Osteocyte (in vitro differentiated cells): ENCODE measurements around the gene KCNK4. TPM values are rescaled to one million over a fixed set of nuclear protein-coding genes. Genes with fewer than 3 reads are reported as not detected.

Experiments used
- DNase-seq: peaks from one replicate; pipeline ENCODE4 v3.0.0; 2021; ENCODE audit warnings: mixed read lengths; ENCODE audit not compliant: unreplicated experiment; ENCODE audit errors: extremely low spot score
- H3K27ac Mint-ChIP-seq: one replicate; pipeline ENCODE4 v1.8.0; 2021; ENCODE audit warnings: mild to moderate bottlenecking, mixed read lengths; ENCODE audit not compliant: unreplicated experiment
- H3K27me3 Mint-ChIP-seq: one replicate; pipeline ENCODE4 v1.8.0; 2021; ENCODE audit warnings: mixed read lengths; ENCODE audit not compliant: unreplicated experiment
- H3K36me3 Mint-ChIP-seq: one replicate; pipeline ENCODE4 v1.8.0; 2021; ENCODE audit warnings: mixed read lengths; ENCODE audit not compliant: unreplicated experiment
- H3K4me1 Mint-ChIP-seq: one replicate; pipeline ENCODE4 v1.8.0; 2021; ENCODE audit warnings: mixed read lengths; ENCODE audit not compliant: unreplicated experiment
- H3K4me3 Mint-ChIP-seq: one replicate; pipeline ENCODE4 v1.8.0; 2021; ENCODE audit warnings: mild to moderate bottlenecking, moderate library complexity, mixed read lengths; ENCODE audit not compliant: unreplicated experiment
- H3K9me3 Mint-ChIP-seq: one replicate; pipeline ENCODE4 v1.8.0; 2021; ENCODE audit warnings: mixed read lengths; ENCODE audit not compliant: unreplicated experiment
- total RNA-seq: library from RNA; stranded (reverse); gene quantifications from 2 replicates; pipeline ENCODE4 v1.2.1, GENCODE V29; 2021
- TF ChIP-seq, protein P1 (sequence below): fragments of 200-600 bp; sonication (generic); IDR thresholded peaks from 2 replicates; pipeline ENCODE4 v1.5.0; 2021; ENCODE audit warnings: antibody characterized with exemption, mild to moderate bottlenecking, moderate library complexity

Gene KCNK4
- total RNA-seq, 1 donor from 2014 or later, result 0.43 TPM

DNA sequence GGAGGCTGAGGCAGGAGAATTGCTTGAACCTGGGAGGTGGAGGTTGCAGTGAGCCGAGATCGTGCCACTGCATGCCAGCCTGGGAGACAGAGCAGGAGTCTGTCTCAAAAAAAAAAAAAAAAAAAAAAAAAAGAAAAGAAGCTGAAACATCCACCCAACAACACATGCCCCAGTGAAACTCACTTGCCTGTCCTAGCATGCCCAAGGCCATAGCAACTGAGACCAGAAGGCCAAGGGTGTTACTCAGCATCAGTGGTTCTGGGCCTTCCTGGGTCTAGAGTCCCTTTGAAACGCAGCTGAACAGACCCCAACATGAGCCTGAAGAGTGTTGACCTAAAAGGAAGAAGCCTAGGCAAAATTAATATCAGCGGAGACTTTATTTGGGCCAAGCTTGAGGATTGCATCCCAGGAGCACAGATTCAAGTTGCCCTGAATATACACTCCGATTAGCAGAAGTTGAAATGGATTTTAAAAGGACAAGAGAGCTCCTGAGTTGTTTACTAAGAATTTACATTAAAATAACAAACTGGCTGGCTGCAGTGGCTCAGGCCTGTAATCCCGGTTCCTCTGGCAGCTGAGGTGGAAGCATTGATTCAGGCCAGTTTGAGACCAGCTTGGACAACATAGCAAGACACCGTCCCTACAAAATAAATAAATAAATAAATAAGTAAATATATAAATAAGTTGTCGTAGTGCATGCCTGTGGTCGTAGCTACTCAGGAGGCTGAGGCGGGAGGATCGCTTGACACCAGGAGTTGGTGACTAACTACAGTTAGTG is 33.8 kb downstream of the KCNK4 start:
- no peak for DNase-seq

DNA sequence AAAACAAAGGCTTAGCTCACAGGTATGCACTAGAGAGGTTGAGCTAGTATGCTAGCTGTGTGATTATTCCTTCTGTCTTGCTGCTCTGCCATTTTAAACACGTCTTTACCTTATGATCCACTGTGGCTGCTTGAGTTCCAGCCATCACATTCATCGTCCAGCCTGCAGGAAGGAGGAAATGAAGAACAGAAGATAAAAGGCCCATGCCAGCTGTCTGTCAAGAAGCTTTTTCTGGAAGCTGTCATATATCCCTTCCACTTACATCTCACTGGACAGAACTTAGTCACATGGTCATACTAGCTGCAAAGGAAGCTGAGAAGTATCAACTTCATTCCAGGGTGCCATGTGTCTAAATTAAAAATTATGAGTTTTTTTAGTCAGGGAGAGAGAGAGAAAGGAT is 36.3 kb downstream of the KCNK4 start:
- TF ChIP-seq, protein P1, sequence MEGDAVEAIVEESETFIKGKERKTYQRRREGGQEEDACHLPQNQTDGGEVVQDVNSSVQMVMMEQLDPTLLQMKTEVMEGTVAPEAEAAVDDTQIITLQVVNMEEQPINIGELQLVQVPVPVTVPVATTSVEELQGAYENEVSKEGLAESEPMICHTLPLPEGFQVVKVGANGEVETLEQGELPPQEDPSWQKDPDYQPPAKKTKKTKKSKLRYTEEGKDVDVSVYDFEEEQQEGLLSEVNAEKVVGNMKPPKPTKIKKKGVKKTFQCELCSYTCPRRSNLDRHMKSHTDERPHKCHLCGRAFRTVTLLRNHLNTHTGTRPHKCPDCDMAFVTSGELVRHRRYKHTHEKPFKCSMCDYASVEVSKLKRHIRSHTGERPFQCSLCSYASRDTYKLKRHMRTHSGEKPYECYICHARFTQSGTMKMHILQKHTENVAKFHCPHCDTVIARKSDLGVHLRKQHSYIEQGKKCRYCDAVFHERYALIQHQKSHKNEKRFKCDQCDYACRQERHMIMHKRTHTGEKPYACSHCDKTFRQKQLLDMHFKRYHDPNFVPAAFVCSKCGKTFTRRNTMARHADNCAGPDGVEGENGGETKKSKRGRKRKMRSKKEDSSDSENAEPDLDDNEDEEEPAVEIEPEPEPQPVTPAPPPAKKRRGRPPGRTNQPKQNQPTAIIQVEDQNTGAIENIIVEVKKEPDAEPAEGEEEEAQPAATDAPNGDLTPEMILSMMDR, result no peak
- Mint-ChIP-seq H3K27me3 (peaks cover 6% of the 10 kb centered on the region), H3K27ac (no peak overlapping the region), H3K9me3 (no peaks in the 10 kb centered on the region), H3K4me1 (peaks cover 5% of the 10 kb centered on the region), H3K4me3 (no peak overlapping the region), H3K36me3 (no peaks in the 10 kb centered on the region)
- DNase-seq, result no peak

More for the DNA sequence above, 33.8 kb downstream of the KCNK4 start:
- H3K27ac Mint-ChIP-seq, result no peak overlapping the region
- peaks cover 6% of the 10 kb centered on the region for H3K27me3 Mint-ChIP-seq
- no peak overlapping the region for H3K4me3 Mint-ChIP-seq
- peaks cover 17% of the 10 kb centered on the region for H3K36me3 Mint-ChIP-seq
- TF ChIP-seq, protein P1, result no peak
- H3K4me1 Mint-ChIP-seq, result peaks cover 15% of the 10 kb centered on the region
- H3K9me3 Mint-ChIP-seq, result no peaks in the 10 kb centered on the region

DNA sequence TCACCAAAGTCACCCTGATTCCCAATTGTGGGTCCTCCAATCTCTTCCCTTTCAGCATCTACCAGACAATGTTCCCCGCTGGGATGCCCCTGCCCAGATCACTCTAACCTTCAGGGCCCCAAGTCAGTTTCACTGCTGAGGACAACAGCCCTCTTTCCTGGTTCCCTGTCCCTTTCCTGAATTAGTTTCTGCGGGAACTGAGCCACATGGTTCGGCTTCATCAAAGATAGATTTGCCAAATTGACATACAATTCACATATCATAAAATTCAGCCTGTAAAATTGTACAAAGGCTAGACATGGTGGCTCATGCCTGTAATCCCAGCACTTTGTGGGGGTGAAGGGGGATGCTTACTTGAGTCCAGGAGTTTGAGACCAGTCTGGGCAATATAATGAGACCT is 36.9 kb downstream of the KCNK4 start:
- Mint-ChIP-seq H3K4me1 (peaks cover 5% of the 10 kb centered on the region), H3K9me3 (no peaks in the 10 kb centered on the region), H3K4me3 (no peak overlapping the region), H3K27me3 (peaks cover 6% of the 10 kb centered on the region), H3K27ac (no peak overlapping the region), H3K36me3 (no peaks in the 10 kb centered on the region)
- TF ChIP-seq, protein P1, result no peak
- DNase-seq, result no peak

DNA sequence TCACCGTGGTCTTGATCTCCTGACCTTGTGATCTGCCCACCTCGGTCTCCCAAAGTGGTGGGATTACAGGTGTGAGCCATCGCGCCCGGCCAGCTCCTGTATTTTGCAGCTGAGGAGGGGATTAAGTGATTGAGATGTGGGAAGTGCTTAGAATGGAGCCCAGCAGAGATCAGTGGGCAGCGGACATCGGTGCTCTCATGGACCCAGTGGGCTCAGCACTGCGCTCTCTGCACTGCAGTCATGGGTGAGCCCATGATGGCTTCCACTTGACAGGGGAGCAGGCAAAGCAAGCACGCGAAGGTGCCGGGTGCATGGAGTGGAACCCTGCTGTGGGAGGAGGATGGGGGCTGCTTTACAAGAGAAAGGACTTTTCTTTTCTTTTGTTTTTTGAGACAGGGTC is 39.8 kb downstream of the KCNK4 start:
- H3K27me3 Mint-ChIP-seq, result peaks cover 6% of the 10 kb centered on the region
- no peak for DNase-seq
- H3K4me1 Mint-ChIP-seq, result peaks cover 10% of the 10 kb centered on the region
- no peaks in the 10 kb centered on the region for H3K9me3 Mint-ChIP-seq
- no peaks in the 10 kb centered on the region for H3K36me3 Mint-ChIP-seq
- TF ChIP-seq, protein P1, result no peak
- no peak overlapping the region for H3K4me3 Mint-ChIP-seq
- H3K27ac Mint-ChIP-seq, result no peak overlapping the region

DNA sequence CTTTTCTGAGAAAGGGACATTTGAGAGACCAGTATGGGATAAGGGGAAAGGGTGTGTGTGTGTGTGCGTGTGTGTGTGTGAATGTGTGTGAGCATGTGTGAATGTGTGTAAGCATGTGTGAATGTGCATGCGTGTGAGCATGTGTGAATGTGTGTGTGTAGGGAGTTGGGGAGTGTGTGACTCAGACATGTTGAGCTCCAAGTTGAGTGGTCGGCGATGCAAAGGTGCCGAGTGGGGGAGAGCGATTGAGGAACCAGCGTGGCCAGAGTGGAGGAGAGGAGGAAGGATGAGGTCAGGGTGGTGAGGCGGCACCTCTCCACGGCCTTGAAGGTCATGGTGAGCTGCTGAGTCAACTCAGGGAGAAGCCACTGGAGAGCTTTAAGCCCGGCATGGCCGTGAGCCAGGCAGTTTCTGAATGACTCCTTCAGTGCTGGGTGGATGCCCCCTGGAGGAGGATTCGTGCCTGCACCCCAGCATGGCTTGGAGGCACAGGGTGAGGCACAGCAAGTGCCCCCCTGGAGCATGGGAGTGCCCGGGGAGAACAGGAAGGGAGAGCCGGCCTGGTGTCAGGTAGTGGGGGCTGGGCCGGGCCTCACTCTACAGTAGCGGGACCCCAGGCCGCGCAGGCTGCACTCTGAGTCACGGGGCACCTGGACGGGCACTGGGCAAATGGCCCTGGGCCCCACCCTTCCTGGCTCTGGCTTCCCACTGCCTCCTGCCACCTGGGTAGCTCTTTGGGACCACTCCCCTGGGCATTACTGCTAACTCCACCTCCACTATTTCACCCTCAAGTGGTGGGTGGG is 40.7 kb downstream of the KCNK4 start:
- no peak overlapping the region for H3K4me3 Mint-ChIP-seq
- H3K9me3 Mint-ChIP-seq, result no peaks in the 10 kb centered on the region
- H3K27me3 Mint-ChIP-seq, result peaks cover 6% of the 10 kb centered on the region
- DNase-seq, result no peak
- TF ChIP-seq, protein P1, result peak; percentile 48
- peaks cover 10% of the 10 kb centered on the region for H3K4me1 Mint-ChIP-seq
- no peak overlapping the region for H3K27ac Mint-ChIP-seq
- H3K36me3 Mint-ChIP-seq, result no peaks in the 10 kb centered on the region
